GM12864 (cell line): Measurements from ENCODE around the gene CRY2.
"Not testable (repeated sequence)": the region's sequence is repeated elsewhere in the genome, so short reads cannot be mapped to it uniquely, and the experiment has no call there.

ENCODE experiments used
- DNase-seq: peaks from one replicate; pipeline ENCODE4 v3.0.0-alpha.2; 2011; ENCODE audit warnings: low read depth
- H3K4me3 ChIP-seq: 2 replicates; pipeline ENCODE4 v1.5.1; 2011; ENCODE audit warnings: mild to moderate bottlenecking, low read depth, low read length, control low read depth
- TF ChIP-seq, protein P1 (sequence below): IDR thresholded peaks from 2 replicates; pipeline ENCODE4 v1.5.1; 2011; ENCODE audit warnings: low read depth, mild to moderate bottlenecking, moderate library complexity, low read length, control low read depth, inconsistent platforms; ENCODE audit errors: missing control alignments

Gene CRY2

DNA sequence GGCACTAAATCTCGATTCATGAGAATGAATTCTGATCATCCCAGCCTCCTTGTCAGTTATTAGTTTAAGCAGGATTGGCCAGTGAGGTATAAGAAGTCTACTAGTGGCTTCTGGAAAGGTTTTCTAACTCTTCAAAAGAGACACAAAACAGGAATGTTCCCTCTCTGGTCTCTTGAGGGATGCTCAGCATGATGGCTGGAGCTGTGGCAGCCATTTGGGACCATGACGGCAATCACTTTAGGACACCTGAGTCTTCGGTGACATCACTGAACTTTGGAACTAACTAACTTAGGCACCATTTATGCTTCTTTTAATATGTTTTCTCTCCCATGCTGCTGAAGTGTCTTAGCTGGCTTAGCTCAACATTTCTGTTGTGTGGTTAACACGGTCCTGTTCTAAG, 20.2 kb upstream of the CRY2 start:
- TF ChIP-seq, protein P1, sequence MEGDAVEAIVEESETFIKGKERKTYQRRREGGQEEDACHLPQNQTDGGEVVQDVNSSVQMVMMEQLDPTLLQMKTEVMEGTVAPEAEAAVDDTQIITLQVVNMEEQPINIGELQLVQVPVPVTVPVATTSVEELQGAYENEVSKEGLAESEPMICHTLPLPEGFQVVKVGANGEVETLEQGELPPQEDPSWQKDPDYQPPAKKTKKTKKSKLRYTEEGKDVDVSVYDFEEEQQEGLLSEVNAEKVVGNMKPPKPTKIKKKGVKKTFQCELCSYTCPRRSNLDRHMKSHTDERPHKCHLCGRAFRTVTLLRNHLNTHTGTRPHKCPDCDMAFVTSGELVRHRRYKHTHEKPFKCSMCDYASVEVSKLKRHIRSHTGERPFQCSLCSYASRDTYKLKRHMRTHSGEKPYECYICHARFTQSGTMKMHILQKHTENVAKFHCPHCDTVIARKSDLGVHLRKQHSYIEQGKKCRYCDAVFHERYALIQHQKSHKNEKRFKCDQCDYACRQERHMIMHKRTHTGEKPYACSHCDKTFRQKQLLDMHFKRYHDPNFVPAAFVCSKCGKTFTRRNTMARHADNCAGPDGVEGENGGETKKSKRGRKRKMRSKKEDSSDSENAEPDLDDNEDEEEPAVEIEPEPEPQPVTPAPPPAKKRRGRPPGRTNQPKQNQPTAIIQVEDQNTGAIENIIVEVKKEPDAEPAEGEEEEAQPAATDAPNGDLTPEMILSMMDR = no peak
- H3K4me3 ChIP-seq = no peak overlapping the region
- no peak for DNase-seq

DNA sequence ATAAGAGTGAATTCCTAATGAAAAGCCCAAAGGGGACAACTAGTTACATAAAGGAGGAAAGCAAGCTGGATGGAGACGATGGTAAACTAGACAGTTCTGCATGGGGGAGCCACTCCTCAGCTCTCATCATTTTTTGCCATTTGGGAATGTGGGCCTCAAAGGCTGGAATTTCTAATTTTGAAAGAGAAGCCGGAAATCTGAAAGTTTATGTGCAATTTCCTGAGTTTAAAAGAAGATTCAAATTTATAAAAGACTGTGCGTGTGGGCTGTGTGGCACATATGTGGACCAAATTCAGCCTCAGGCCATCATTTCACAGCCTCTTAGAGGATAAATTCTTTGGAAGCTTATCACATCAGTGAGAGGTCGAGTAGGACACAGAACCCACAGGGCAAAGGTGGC, 18.3 kb upstream of the CRY2 start:
- TF ChIP-seq, protein P1 = no peak
- no peak overlapping the region for H3K4me3 ChIP-seq
- no peak for DNase-seq

DNA sequence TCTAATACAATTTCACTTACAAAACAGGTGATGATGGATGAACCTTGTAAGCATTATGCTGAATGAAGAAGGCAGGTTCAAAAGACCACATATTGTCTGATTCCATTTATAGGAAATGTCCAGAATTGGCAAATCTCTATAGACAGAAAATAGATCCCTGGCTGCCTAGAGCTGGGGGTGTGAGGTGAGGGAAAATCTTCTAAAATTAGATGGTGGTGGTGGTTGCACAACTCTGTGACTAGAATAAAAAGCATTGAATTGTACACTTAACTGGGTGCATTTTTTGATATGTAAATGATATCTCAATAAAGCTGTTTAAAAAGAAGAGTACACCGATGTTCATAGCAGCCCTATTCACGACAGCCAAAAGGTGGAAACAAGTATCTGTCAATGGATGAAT, 16.7 kb upstream of the CRY2 start:
- DNase-seq = no peak
- no peak overlapping the region for H3K4me3 ChIP-seq
- TF ChIP-seq, protein P1 = no peak

DNA sequence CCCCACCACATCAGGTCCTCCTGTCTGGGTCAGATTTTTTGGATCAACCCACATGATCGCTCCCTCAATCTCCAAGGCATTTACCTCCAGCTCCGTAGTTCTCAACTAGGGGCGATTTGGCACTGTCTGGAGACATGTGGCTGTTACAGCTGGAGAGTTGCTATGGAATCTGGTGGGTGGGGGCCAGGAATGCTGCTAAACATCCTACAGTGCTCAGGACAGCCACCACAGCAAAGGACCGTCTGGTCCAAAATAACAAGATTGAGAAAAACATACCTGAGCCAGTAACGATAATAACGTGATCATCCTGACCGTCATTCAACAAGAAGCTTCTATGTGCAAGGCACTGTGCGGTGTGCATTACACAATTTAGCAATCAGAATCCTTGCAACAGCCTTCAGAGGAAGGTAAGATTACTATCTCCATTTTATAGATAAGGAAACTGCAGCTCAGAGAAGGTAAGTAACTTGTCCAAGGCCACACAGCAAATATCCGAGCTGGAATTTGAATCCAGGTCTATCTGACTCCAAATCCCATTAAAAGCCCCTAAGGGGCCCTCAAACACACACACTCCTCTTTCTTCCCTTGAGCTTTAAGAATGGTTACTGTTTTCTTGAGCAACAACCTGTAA, 14.3 kb upstream of the CRY2 start:
- no peak for DNase-seq
- no peak overlapping the region for H3K4me3 ChIP-seq
- TF ChIP-seq, protein P1 = no peak

DNA sequence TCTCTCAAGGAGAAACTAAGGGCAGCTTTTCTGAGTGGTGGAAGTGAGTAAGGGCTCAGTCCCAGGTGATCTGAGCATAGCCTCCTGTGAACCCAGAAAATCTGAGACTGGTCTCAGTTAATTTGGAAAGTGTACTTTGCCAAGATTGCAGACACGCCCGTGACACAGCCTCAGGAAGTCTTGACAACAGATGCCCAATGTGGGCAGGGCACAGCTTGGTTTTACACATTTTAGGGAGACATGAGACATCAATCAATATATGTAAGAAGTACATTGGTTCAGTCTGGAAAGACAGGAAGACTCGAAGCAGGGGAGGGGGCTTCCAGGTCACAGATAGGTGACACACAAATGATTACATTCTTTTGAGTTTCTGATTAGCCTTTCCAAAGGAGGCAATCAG, 13.5 kb upstream of the CRY2 start:
- no peak for DNase-seq
- H3K4me3 ChIP-seq = no peak overlapping the region
- TF ChIP-seq, protein P1 = no peak

DNA sequence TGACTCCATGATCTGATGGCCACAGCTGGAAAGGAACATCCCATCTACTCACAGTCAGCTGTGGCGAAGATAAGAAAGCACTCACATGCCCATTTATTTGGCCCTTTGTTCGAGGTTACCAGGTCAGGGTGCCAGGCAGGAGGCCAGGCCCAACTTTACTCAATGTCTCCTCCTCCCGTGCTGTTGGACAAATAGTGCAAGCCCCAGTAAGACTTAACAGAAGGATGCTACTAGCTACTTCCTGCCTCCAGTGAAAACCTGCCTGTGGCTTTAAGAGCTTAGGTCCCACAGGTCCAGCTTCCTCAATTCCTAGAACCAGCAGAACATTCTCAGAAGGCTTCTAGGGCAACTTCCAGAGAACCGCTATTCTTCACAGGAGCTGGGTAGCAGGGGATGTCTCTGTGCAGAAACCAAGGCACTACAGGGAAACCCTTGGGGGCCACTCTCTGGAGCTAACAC, 12.9 kb upstream of the CRY2 start:
- H3K4me3 ChIP-seq = no peak overlapping the region
- DNase-seq = no peak
- TF ChIP-seq, protein P1 = no peak

DNA sequence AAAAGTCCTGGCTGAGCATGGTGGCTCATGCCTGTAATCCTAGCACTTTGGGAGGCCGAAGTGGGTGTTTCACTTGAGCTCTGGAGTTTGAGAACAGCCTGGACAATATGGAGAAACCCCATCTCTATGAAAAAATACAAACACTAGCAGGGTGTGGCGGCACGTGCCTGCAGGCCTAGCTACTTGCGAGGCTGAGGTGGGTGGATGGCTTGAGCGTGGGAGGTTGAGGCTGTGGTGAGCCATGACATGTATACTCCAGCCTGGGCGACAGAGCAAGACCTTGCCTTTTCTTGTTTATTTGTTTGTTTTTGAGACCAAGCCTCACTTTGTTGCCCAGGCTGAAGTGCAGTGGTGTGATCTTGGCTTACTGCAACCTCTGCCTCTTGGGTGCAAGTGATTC, 8.1 kb upstream of the CRY2 start:
- no peak overlapping the region for H3K4me3 ChIP-seq
- TF ChIP-seq, protein P1 = no peak
- DNase-seq = no peak

DNA sequence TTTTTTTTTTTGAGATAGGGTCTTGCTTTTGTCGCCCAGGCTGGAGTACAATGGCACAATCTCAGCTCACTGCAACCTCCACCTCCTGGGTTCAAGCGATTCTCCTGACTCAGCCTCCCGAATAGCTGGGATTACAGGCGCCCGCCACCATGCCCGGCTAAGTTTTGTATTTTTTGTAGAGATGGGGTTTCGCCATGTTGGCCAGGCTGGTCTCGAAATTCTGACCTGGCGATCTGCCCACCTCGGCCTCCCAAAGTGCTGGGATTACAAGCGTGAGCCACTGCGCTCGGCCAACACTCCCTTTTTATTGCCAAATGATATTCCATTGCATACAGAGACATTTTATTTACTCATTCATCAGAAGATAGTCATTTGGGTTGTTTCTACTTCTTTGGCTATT, 7.0 kb upstream of the CRY2 start:
- H3K4me3 ChIP-seq = not testable (repeated sequence)

More for the DNA sequence above, 7.0 kb upstream of the CRY2 start:
- DNase-seq = not testable (repeated sequence)
